WTC11 (cell line): ENCODE measurements around the gene MEAK7. TPM values are rescaled to one million over a fixed set of nuclear protein-coding genes. Genes with fewer than 3 reads are reported as not detected.

Experiments
- ATAC-seq: fragments of 200-7000 bp; cut with Tn5 transposase; 2 replicates; pipeline ENCODE4 v1.10.0; 2021; ENCODE audit warnings: mild to moderate bottlenecking, moderate library complexity
- CTCF ChIA-PET: fragments of 300-600 bp; sonication (Branson Sonifier 250); formaldehyde crosslinking; loops from one replicate; lab custom pipeline; 2021; ENCODE audit warnings: antibody characterized with exemption; lab: Charles Lee
- POLR2A ChIA-PET: fragments of 350-600 bp; sonication (Branson Sonifier 250); formaldehyde crosslinking; loops from one replicate; lab custom pipeline; 2021; ENCODE audit warnings: antibody characterized with exemption; lab: Charles Lee
- DNase-seq: peaks from one replicate; pipeline ENCODE4 v3.0.0; 2021; ENCODE audit warnings: low spot score
- H3K27ac Mint-ChIP-seq: 2 replicates; pipeline ENCODE4 v1.8.0; 2021; ENCODE audit warnings: mixed read lengths
- H3K27me3 Mint-ChIP-seq: 2 replicates; pipeline ENCODE4 v1.8.0; 2021; ENCODE audit warnings: low read depth, mild to moderate bottlenecking, moderate library complexity, mixed read lengths
- H3K36me3 Mint-ChIP-seq: 2 replicates; pipeline ENCODE4 v1.8.0; 2021; ENCODE audit warnings: mixed read lengths
- H3K4me1 Mint-ChIP-seq: 2 replicates; pipeline ENCODE4 v1.8.0; 2022; ENCODE audit warnings: mixed read lengths
- H3K4me3 Mint-ChIP-seq: 2 replicates; pipeline ENCODE4 v1.8.0; 2021; ENCODE audit warnings: mild to moderate bottlenecking, moderate library complexity, mixed read lengths
- H3K9me3 Mint-ChIP-seq: 2 replicates; pipeline ENCODE4 v1.8.0; 2021; ENCODE audit warnings: mixed read lengths
- ARID4B ChIP-seq: sonication (generic); formaldehyde crosslinking; IDR thresholded peaks from 2 replicates; pipeline ENCODE4 v1.8.0; 2023; ENCODE audit warnings: missing genetic modification reagents, mild to moderate bottlenecking, borderline replicate concordance
- ATF2 ChIP-seq: sonication (generic); formaldehyde crosslinking; IDR thresholded peaks from 2 replicates; pipeline ENCODE4 v1.8.1; 2022; ENCODE audit warnings: low read depth, missing genetic modification reagents, borderline replicate concordance
- ATF6 ChIP-seq: sonication (generic); formaldehyde crosslinking; IDR thresholded peaks from 2 replicates; pipeline ENCODE4 v1.8.1; 2023; ENCODE audit warnings: mild to moderate bottlenecking, missing genetic modification reagents
- CDX4 ChIP-seq: fragments of 250-450 bp; sonication (Bioruptor Pico); IDR thresholded peaks from 2 replicates; pipeline ENCODE4 v1.9.0; 2021; ENCODE audit warnings: moderate library complexity, mild to moderate bottlenecking, inconsistent platforms, borderline replicate concordance
- E2F4 ChIP-seq: sonication (generic); formaldehyde crosslinking; IDR thresholded peaks from 2 replicates; pipeline ENCODE4 v1.8.1; 2022; ENCODE audit warnings: low read depth, mild to moderate bottlenecking, moderate library complexity, missing genetic modification reagents, borderline replicate concordance
- GRHL2 ChIP-seq: fragments of 250-450 bp; sonication (Bioruptor Pico); IDR thresholded peaks from 2 replicates; pipeline ENCODE4 v1.8.0; 2022; ENCODE audit warnings: mild to moderate bottlenecking, moderate library complexity; ENCODE audit not compliant: insufficient replicate concordance, severe bottlenecking
- KAT7 ChIP-seq: sonication (generic); formaldehyde crosslinking; IDR thresholded peaks from 2 replicates; pipeline ENCODE4 v1.8.1; 2023; ENCODE audit warnings: missing genetic modification reagents, mild to moderate bottlenecking, borderline replicate concordance
- NFATC4 ChIP-seq: fragments of 250-450 bp; sonication (Bioruptor Pico); IDR thresholded peaks from 2 replicates; pipeline ENCODE4 v1.9.0; 2021; ENCODE audit warnings: mild to moderate bottlenecking
- NFYB ChIP-seq: sonication (generic); formaldehyde crosslinking; conservative IDR thresholded peaks from 2 replicates; pipeline ENCODE4 v1.8.0; 2022; ENCODE audit warnings: low read depth, missing genetic modification reagents
- NR1H2 ChIP-seq: sonication (generic); formaldehyde crosslinking; IDR thresholded peaks from 2 replicates; pipeline ENCODE4 v1.9.0; 2021; ENCODE audit warnings: mild to moderate bottlenecking, moderate library complexity, missing genetic modification reagents
- NR3C1 ChIP-seq: sonication (generic); formaldehyde crosslinking; conservative IDR thresholded peaks from 2 replicates; pipeline ENCODE4 v1.8.1; 2023; ENCODE audit warnings: low read depth, mild to moderate bottlenecking, missing genetic modification reagents
- OVOL2 ChIP-seq: fragments of 250-450 bp; sonication (Bioruptor Pico); IDR thresholded peaks from 2 replicates; pipeline ENCODE4 v1.9.0; 2021; ENCODE audit warnings: mild to moderate bottlenecking, borderline replicate concordance
- PRDM15 ChIP-seq: sonication (generic); formaldehyde crosslinking; IDR thresholded peaks from 2 replicates; pipeline ENCODE4 v1.8.0; 2022; ENCODE audit warnings: missing genetic modification reagents
- RELA ChIP-seq: sonication (generic); formaldehyde crosslinking; IDR thresholded peaks from 2 replicates; pipeline ENCODE4 v1.8.1; 2022; ENCODE audit warnings: missing genetic modification reagents, mild to moderate bottlenecking, borderline replicate concordance
- ZNF138 ChIP-seq: sonication (generic); formaldehyde crosslinking; conservative IDR thresholded peaks from 2 replicates; pipeline ENCODE4 v1.8.1; 2022; ENCODE audit warnings: mild to moderate bottlenecking, moderate library complexity, missing genetic modification reagents
- ZNF232 ChIP-seq: sonication (generic); formaldehyde crosslinking; IDR thresholded peaks from 2 replicates; pipeline ENCODE4 v1.8.0; 2022; ENCODE audit warnings: mild to moderate bottlenecking, missing genetic modification reagents
- ZNF317 ChIP-seq: sonication (generic); formaldehyde crosslinking; IDR thresholded peaks from 2 replicates; pipeline ENCODE4 v1.8.1; 2023; ENCODE audit warnings: low read depth, mild to moderate bottlenecking, moderate library complexity, missing genetic modification reagents, borderline replicate concordance
- ZNF512 ChIP-seq: sonication (generic); formaldehyde crosslinking; IDR thresholded peaks from 2 replicates; pipeline ENCODE4 v1.8.1; 2022; ENCODE audit warnings: missing genetic modification reagents, borderline replicate concordance
- total RNA-seq: library from RNA; stranded (reverse); gene quantifications from 3 replicates; pipeline ENCODE4 v1.2.3, GENCODE V29; 2021

MEAK7 gene
- total RNA-seq, 1 experiment from 2014 or later = 14.4 TPM

GRCh38 chr16:84471966-84472365 lies 32.5 kb downstream of the MEAK7 start:
- CTCF ChIA-PET = no interaction called here

More at GRCh38 chr16:84471966-84472365, 32.5 kb downstream of the MEAK7 start:
- Mint-ChIP-seq H3K27me3 (no peaks in the 10 kb centered on the region), H3K9me3 (peaks cover 45% of the 10 kb centered on the region), H3K4me3 (no peak overlapping the region), H3K27ac (no peak overlapping the region), H3K36me3 (peaks cover 50% of the 10 kb centered on the region), H3K4me1 (no peaks in the 10 kb centered on the region)
- POLR2A ChIA-PET = no interaction called here
- ATAC-seq (no peak), DNase-seq (no peak)
- TF ChIP-seq ZNF512 (CRISPR knock-in tag) (no peak), KAT7 (no peak), NFATC4 (CRISPR knock-in tag) (no peak), ZNF232 (CRISPR knock-in tag) (no peak), NR3C1 (CRISPR knock-in tag) (no peak), ZNF317 (no peak), ATF2 (CRISPR knock-in tag) (no peak), RELA (CRISPR knock-in tag) (no peak), GRHL2 (CRISPR knock-in tag) (no peak), NFYB (CRISPR knock-in tag) (no peak), NR1H2 (no peak), CDX4 (CRISPR knock-in tag) (no peak), ARID4B (CRISPR knock-in tag) (no peak), ATF6 (CRISPR knock-in tag) (no peak), E2F4 (no peak), PRDM15 (CRISPR knock-in tag) (no peak), ZNF138 (CRISPR knock-in tag) (no peak), OVOL2 (CRISPR knock-in tag) (no peak)
